Placental epithelial cell (primary cell): ENCODE measurements around the gene PPM1F. TPM values are rescaled to one million over a fixed set of nuclear protein-coding genes. Genes with fewer than 3 reads are reported as not detected.

Experiments used
- total RNA-seq: library from RNA; depleted of rRNA; stranded (reverse); fragments of >200 nt; gene quantifications from 2 replicates; pipeline ENCODE4 v1.2.3, GENCODE V29; 2012

Gene PPM1F
- total RNA-seq = 24.3 and 31.4 TPM in 2 replicates

GRCh38 chr22:21952586-21953571 lies at the start of gene PPM1F:
Gene PPM1F, minus strand, starts transcription at chr22:21952848. Its CDS starts 6,800 bp downstream, at chr22:21946048.

DNA sequence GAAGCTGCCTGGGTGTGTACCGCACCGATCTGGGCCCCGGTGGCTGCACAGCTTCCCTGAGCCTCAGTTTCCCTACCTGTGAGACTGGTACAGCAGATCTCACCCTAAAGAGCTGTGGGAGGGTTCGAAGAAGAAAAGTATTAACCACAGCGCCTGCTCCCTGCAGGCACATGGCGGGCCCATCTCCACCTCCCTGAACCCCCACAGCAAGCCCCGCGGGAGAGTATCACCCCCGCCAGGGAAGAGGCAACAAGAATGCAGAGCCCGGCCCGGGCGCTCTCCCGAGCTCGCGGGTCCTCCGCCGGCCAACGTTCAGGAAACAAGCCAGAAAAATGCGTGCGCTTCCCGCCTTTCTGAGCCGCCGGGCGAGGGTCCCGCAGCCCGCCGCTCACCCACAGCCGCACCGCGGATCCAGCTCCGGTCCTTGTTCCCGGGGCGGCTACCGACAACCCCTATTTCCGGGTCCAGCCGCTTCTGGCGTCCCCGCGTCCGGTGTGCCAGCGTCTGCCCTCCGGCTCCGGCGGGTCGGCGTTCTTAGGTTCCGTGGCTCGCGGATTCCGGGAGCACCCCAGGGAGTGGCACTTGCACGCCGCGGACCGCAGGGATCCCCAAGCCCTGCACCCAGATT lies 29.8 kb upstream of the PPM1F start, which contains the start of gene TOP3B:
Gene TOP3B (minus strand): TSS at position 450 of the 628 bp plus-strand sequence. CDS start 7,078 bp downstream, outside the sequence.

Other genes with a start within 250 kb of the PPM1F start
- 0.22 and 1.6 TPM in 2 replicates for gene YPEL1, start 217.1 kb downstream of the PPM1F start, total RNA-seq
- gene MAPK1, start 85.2 kb downstream of the PPM1F start, total RNA-seq = 27.5 and 110 TPM in 2 replicates
- gene TOP3B, start 29.9 kb upstream of the PPM1F start, total RNA-seq = 27.9 and 28.7 TPM in 2 replicates